T-helper 22 cell (primary cell): ENCODE data around the gene TDRD9.

Experiments used
- DNase-seq: peaks from one replicate; pipeline ENCODE4 v3.0.0-alpha.2; 2020; ENCODE audit warnings: low read depth

Gene TDRD9

GRCh38 chr14:104092931-104093365 lies 164.7 kb downstream of the TDRD9 start:
- no peak for DNase-seq

- DNase-seq: no peak
Measured at GRCh38 chr14:104093366-104094055, 165.3 kb downstream of the TDRD9 start.

- DNase-seq: no peak
Measured at GRCh38 chr14:104094056-104094708, 165.9 kb downstream of the TDRD9 start.

- DNase-seq: peak; percentile 29
Measured at GRCh38 chr14:104094709-104095425, 166.6 kb downstream of the TDRD9 start.

DNA sequence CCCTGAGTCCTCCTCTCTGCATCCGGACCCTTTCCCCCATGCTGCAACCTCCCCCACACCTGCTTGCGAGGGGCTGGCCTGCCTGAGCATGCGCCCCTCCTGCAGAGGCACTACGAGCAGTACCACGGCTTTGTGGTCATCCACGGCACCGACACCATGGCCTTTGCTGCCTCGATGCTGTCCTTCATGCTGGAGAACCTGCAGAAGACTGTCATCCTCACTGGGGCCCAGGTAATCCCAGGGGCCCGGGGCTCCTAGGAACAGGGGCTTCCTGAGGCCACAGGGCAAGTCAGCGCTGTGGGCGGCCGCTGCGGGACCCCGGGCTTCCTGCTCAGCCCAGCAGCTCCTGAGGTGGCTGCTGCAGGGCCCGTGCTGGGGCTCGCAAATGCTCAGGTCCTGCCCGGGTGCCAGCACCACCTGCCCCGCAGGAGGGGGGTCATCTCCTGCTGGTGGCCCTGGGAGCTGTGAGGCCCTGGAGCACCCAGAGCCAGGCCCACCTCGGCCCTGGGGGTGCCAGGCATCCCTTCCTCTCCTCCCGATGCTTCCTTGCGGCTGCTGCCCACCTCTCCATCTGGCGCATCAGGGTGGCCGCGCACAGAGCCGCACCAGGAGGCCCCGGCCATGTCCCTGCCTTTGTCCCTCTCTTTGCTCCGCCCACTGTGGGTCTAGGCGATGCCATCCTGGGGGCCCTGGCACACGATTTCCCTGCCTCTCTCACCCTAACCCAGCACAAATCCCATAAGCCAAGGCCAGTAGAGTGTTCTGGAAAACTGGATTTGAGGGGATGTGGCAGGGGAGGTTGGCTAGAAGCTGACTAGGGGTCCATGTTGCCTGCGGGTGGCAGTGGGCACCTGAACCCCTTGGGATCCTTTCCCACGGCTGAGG lies 167.4 kb downstream of the TDRD9 start:
- DNase-seq: no peak

- no peak for DNase-seq
Measured at GRCh38 chr14:104096318-104096717, 168.1 kb downstream of the TDRD9 start.

DNA sequence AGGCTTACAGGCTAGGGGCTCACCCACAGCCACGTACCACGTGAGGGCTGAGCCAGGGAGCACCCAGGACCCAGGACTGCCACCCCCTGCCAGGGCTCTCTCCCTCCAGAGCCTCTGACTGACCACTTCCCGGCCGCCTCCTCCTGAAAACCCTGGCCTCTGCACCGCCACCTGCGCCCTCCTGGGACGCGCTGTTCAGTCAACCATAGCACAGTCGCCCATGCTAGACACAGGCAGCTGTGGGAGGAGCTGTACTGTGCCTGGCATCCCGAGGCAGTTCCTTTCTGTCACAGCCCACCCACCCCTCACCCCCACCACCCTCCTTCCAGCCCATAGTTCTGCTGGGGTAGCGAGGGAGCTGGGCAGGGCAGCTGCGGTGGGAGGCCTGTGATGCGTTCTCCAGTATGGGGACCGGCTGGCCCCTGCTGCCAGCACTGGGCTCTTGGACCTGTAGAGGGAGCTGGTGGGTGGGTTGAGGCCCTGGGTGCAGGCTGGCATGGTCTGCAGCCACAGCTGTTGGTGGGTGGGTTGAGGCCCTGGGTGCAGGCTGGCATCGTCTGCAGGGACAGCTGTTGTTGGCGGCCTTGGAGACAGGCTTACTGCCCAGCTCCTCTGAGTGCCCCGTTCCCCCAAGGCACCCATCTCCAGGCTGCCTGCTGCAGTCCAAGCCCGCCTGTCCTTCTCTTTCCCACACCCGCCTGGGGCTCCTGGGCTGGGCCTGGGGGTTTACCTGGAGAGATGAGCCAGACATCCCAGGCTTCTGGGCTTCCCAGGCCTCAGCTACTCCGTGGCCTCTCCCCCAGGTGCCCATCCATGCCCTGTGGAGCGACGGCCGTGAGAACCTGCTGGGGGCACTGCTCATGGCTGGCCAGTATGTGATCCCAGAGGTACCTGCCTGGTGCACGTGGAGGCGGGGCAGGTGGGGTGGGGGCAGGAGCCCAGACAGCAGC lies 168.8 kb downstream of the TDRD9 start:
- no peak for DNase-seq

DNA sequence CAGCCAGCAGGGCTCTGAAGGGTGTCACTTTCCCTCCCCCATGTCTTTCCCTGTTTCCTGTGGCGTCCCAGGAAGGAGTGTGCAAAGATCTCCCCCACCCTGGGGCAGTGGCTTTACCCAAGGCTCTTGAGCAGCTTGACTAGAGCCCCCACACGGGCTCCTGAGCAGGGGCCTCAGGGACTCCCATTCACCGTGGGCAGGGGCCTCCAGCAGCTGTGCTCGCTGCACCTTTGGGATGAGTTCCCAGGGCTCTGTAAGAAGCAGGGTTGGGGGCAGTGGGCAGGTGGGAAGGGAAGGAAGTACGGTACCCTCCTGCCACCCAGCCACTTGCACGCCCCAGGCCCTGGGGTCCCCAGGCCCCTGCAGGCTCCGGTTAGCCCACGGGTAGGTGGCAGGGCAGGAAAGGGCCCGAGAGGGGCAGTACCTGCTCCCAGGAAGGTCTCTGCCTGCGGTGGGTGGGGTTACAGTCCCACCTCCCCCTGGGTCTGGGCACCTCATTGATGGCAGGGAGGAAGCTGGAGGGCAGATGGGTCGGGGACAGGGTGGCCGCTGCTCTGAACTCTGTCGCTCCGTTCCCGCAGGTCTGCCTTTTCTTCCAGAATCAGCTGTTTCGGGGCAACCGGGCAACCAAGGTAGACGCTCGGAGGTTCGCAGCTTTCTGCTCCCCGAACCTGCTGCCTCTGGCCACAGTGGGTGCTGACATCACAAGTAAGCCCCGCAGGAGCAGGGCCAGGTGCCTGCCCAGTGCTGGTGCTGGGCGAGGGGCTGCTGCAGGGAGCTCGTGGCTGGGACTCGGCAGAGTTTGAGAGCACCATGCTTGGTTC lies 170.2 kb downstream of the TDRD9 start:
- DNase-seq: no peak

GRCh38 chr14:104099096-104100041 lies 171.1 kb downstream of the TDRD9 start:
- DNase-seq: no peak

DNA sequence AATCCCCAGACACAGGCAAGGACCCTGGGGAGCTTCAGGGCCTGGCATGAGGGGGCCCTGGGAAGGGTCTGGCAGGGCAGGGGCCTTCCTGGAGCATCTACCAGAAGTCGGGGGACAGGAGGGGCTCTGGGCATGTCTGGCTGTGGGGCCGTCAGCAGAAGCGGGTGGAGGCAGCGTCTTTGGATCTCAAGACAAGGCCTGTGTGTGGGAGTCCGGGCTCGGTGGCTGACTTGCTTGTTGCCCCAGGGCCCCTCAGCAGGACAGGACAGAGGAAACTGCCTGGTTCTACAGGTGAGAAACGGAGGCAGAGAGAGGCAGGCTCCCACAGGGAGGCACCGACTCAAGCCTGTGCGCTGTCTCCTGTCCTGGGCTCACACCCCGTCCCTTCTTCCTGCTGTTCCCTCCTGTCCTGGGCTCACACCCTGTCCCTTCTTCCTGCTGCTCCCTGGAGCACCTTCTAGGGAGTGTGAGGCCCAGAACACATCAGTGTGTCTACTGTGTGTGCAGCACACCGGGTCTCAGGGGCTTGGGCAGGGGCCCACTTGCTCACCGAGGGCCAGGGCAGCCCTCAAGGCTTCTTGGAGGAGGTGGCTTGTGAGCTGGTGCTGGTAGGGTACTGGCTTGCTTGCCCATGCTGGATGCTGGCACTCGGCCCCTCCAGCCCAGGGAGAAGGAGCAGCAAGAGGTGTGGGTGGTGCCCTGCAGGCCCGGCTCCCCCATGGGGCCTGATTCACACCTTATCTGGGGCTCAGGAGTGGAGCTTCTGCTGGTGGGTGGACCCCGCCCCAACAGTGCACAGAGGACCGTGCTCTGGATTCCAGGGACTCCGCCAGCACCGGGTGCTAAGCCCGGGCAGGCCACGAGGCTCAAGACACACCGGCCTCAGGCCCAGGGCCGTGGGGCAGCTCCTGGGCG lies 172.2 kb downstream of the TDRD9 start:
- no peak for DNase-seq

GRCh38 chr14:104101086-104101621 lies 172.9 kb downstream of the TDRD9 start:
- no peak for DNase-seq

GRCh38 chr14:104101651-104102281 lies 173.5 kb downstream of the TDRD9 start:
- no peak for DNase-seq
